C1 segment of cervical spinal cord (tissue), 14 donors: Measurements from ENCODE around the gene DNMT1.
"Not testable (repeated sequence)": the region's sequence is repeated elsewhere in the genome, so short reads cannot be mapped to it uniquely, and the experiment has no call there.

Experiments used
- DNase-seq, 14 donors: peaks; one replicate each; lab custom pipeline; 2025; lab: John Stamatoyannopoulos, UW

The DNMT1 gene

GRCh38 chr19:10194500-10195198, at the start of gene DNMT1:
TSS of gene DNMT1 (minus strand) at chr19:10194953. CDS start at chr19:10194899, 54 bp downstream.
- DNase-seq: peak; percentile 85 to 99 (median 96)

GRCh38 chr19:10243606-10244005, 48.9 kb upstream of the DNMT1 start:
- DNase-seq: no peak

DNA sequence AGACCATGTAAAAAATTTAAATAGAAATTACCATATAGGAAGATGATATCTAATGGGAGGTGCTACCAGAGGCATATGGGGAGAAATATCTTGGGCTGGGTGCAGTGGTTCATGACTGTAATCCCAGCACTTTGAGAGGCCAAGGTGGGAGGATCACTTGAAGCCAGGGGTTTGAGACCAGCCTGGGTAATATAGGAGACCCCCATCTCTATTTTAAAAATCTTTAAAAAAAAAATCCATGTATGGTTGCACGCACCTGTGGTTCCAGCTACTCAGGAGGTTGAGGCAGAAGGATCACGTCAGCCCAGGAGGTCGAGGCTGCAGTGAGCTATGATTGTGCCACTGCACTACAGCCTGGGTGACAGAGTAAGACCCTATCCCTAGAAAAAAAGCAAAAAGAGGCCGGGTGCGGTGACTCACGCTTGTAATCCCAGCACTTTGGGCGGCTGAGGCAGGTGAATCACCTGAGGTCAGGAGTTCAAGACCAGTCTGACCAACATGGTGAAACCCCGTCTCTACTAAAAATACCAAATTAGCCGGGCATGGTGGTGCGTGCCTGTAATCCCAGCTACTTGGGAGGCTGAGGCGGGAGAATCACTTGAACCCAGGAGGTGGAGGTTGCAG, 47.2 kb upstream of the DNMT1 start:
- not testable (repeated sequence) for DNase-seq

GRCh38 chr19:10238172-10238783, 43.5 kb upstream of the DNMT1 start:
- no peak for DNase-seq

DNA sequence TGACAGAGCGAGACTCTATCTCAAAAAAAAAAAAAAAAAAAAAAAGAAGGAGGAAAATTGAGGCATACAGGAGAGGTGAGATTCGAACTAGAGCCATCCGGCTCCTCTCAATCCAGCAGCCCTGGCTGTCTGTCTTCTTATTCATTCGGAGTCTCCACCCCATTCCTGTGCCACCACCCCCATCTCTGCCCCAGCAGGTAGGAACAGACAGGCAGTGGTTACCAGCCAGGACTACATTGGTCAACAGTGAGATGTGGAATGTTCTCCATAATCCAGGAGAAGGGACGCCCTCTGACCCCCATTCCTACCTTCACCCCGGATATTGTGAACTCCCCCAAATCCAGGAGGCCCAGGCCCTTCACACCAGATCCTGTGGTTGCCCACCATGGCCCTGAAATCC, 42.9 kb upstream of the DNMT1 start:
- DNase-seq: no peak

DNA sequence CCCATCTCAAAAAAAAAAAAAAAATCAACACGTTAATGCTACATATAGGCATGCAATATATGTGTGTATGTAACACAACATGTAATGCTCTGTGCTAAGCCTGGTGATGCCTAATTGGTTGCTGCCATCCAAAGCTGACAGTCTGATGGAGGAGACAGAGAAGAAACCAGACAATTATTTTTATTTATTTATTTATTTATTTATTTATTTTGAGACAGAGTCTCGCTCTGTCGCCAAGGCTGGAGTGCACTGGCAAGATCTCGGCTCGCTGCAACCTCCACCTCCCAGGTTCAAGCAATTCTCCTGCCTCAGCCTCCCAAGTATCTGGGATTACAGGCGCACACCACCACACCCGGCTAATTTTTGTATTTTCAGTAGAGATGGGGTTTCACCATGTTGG, 40.7 kb upstream of the DNMT1 start:
- DNase-seq: not testable (repeated sequence)

GRCh38 chr19:10235003-10235402, 40.2 kb upstream of the DNMT1 start:
- DNase-seq: no peak

- DNase-seq: no peak
Observed at GRCh38 chr19:10233946-10234345, 39.2 kb upstream of the DNMT1 start.

- DNase-seq: no peak
Observed at GRCh38 chr19:10231612-10232228, 37.0 kb upstream of the DNMT1 start.

GRCh38 chr19:10230861-10231611, 36.3 kb upstream of the DNMT1 start, which contains the start of gene S1PR2:
TSS of gene S1PR2 (minus strand) at chr19:10231331. CDS start at chr19:10224905, 6,426 bp downstream.
- peak in 8 of 14 donors; percentile 7 to 39 (median 16) for DNase-seq

DNA sequence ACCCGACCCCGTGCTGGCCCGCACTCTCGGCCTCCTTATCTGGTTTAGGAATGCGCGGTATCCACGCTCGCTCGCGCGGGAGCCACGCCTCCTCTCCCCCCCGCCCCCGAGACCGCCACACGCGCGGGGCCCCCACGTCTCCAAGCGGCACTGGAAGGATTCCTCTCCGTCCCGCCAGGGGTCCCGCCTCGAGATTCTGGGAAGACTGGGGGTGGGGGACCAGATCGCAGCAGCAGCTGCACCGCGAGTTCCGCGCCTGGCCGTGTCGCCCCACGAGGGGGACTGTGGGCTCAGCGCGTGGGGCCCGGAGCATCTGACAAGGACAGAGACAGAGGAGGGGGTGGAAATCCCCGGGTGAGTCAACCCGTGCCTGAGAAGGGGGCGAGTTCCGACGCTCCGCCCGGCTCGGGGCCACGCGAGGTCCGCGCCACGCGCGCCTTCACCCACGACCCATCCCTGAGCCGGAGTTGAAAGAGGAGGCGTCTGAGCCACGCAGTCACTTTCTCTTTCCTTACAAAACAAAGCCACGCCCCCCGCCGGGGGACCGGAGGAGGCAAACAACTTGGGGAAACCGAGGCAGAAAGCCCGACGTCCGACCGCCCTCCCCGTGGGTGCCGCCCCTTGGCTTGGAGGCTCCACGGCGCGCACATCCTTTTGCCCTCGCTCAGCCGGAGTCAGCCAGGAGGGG, 35.6 kb upstream of the DNMT1 start:
- peak in 4 of 14 donors; percentile 7 to 38 (median 18) for DNase-seq

DNA sequence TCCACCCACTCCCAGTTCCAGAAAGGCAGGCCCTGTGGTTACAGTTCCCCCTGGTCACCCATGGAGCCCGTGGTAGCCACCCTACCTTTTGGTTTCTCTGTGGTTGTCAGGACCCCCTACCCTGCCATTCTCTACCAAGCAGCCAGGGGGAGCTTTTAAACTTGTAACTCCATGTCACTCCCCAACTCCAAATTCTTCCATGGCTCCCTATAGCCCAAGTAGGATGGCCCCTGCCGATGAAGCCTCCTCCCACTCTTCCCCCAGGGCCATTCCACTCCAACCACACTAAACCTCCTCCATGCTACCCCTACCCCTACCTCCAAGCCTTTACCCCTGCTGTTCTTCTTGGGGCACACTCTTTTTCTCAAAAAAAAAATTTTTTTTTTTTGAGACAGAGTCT, 34.2 kb upstream of the DNMT1 start:
- peak in 1 of 14 donors; percentile 16 for DNase-seq

DNA sequence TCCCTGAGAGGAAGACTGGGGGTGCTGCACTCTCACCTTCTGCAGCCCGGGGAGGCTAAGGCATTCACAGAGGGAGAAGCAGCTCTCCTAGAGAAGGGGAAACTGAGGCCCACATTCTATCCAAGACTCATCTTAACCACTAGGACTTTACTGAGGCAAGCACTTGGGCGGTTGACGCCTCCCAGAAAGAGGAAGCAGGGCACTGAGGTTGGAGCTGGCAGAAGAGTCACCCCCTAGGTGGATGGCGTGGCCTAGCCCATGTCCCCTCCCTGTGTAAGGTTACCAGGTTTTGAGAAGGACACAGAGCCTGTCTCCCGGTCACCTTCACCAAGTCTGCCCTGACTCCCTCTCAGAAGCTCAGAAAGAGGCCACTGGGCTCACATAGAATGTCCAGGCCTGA, 33.6 kb upstream of the DNMT1 start:
- no peak for DNase-seq

DNA sequence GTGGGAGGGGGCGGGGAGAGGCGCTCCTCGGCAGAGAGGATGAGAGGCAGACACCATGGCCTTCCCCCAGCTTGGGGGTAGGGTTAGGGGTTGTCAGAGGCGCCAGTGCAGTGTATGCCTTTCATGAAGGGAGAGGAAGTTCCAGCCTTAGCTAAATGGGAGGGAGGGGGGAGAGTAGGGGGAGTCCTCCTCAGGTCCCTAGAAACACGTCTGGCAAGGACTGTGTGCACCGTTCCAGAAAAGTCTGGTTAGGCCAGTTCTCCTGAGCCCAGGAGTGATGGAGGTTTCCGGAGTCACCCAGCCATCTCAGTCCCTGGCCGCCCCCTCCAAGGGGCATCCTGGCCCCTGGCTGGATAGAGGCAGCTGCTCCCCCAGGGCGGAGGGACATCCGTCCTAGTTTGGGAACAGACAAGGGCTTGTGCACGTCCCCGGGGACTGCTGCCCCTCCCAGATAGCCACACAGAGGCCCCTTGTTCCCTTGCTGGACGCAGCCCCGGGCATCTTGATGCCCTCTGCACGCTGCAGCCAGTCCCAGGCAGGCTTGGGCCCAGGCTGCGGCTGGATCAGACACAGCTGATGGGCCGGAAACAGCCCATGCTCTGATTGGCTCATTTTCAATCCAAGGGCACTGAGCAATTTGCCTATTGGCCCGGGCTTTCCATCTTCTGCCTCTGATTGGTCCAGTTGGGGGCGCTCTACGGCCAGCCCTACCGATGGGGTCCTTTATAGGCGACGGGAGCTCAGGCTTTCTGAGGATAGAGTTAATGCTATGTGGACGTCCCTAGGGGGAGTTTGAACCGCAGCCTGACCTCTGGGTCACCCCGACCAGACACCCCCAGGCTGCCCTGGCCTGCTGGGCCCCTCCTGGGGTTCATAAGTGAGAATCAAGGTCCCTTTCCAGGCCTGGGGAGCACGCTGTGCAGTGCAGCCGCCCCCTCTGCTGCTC, 32.5 kb upstream of the DNMT1 start:
- DNase-seq: peak in 13 of 14 donors; percentile 16 to 92 (median 78)

- DNase-seq: peak in 6 of 14 donors; percentile 33 to 70 (median 52)
Observed at GRCh38 chr19:10226376-10227025, 31.7 kb upstream of the DNMT1 start.

DNA sequence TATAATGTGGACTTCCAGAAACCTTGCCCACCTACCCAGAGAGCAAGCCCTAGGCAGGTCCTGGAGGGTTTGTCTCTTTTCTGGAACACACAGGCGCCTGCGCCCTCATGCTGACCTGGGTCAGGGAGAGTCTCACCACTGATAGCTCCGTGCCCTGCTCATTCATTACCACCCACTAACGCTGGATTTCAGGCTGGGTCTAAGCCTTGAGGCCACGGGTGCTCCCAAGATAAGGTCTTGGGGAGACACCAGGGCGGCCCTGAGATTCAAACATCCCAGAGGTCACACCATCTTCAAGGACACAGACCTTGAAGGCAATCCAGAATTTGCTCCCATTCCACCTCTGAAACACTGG, 31.2 kb upstream of the DNMT1 start:
- peak in 2 of 14 donors; percentile 2 to 30 for DNase-seq

DNA sequence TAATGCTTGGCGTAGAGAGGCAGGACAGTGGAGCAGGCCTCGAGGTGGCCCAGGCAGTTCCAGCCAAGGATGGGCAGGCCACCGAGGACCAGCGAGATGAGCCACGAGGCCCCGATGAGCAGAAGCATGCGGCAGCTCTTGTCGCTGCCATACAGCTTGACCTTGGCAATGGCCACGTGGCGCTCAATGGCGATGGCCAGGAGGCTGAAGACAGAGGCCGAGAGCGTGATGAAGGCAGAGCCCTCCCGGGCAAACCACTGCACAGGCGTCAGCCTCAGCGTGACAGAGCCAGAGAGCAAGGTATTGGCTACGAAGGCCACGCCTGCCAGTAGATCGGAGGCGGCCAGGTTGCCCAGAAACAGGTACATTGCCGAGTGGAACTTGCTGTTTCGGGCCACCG, 29.6 kb upstream of the DNMT1 start:
- DNase-seq: no peak

DNA sequence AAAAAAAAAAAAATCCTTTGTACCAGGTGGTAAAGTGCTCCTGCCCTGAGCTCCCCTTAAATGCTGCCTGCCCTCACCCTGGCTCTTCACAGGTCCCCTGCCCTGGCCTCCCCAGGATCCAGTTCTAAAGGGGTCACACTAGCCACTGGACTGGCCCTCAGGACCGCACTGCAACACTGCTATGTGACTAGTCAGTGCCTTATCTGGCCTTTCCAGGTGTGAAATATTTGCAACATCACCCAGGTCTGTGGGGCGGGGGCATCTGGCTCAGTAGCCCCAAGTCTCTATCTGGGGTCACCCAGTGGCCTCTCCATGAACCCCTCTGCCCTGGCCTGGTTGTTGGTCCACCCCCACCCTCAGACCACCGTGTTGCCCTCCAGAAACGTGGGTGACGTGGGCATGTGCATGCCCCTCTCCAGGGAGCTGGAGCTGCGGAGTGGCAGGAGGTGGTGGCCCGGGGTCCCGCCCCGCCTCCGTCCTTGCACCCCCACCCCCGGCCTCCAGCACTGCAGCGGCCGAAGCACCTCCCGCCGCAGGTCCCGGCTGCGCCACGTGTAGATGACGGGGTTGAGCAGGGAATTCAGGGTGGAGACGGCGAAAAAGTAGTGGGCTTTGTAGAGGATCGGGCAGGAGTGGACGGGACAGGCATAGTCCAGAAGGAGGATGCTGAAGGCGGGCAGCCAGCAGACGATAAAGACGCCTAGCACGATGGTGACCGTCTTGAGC, 28.9 kb upstream of the DNMT1 start:
- DNase-seq: no peak
